ENCODE measurements around the gene MYO5B. TPM values are rescaled to one million over a fixed set of nuclear protein-coding genes. Genes with fewer than 3 reads are reported as not detected.

MYO5B gene
- total and polyA plus RNA-seq, 2 donors (not counting 1 experiment from before 2014, with no cell fraction given): 0.30 to 1.7 TPM

DNA sequence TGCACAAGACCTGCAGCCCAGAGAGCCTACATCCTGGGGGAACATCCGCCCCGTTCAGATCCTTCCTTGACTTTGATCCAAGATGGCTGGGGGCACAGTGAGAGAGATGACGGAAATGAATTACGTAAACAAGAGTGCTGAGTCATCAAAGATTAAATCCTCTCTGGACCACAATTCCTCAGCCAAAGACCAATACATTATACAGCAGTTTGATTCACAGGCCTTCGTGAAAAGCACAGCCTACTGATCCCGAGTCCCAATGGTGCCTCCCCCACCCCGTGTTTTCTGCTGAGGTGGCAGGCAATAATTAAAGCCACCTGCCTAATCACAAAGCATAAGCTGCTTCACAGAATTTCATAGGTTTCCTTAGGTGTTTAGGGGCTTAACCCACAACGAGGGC lies 43.0 kb downstream of the MYO5B start:
- TF ChIP-seq, protein P1, sequence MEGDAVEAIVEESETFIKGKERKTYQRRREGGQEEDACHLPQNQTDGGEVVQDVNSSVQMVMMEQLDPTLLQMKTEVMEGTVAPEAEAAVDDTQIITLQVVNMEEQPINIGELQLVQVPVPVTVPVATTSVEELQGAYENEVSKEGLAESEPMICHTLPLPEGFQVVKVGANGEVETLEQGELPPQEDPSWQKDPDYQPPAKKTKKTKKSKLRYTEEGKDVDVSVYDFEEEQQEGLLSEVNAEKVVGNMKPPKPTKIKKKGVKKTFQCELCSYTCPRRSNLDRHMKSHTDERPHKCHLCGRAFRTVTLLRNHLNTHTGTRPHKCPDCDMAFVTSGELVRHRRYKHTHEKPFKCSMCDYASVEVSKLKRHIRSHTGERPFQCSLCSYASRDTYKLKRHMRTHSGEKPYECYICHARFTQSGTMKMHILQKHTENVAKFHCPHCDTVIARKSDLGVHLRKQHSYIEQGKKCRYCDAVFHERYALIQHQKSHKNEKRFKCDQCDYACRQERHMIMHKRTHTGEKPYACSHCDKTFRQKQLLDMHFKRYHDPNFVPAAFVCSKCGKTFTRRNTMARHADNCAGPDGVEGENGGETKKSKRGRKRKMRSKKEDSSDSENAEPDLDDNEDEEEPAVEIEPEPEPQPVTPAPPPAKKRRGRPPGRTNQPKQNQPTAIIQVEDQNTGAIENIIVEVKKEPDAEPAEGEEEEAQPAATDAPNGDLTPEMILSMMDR (IDR thresholded peaks at IDR 0.05): no peak
- TF ChIP-seq EZH2 (IDR thresholded peaks at IDR 0.05; ENCODE audit: borderline replicate concordance, insufficient read depth, low read depth, low read length, poor library complexity, severe bottlenecking): no peak
- Mint-ChIP-seq H3K27me3 (peaks cover 12% of the 10 kb centered on the region), H3K27ac (no peak overlapping the region), H3K4me3 (no peak overlapping the region), H3K9me3 (ENCODE audit: insufficient read depth) (peaks cover 2% of the 10 kb centered on the region), H3K4me1 (no peaks in the 10 kb centered on the region)
- no peaks in the 10 kb centered on the region for H3K9me3 ChIP-seq (ENCODE audit: control extremely low read depth in 1 of 3, control insufficient read depth in 2 of 3, insufficient read depth in 1 of 3, low read length in 2 of 3)
- H3K4me1 ChIP-seq (ENCODE audit: control insufficient read depth in 2 of 2, insufficient read depth in 2 of 2, low read length in 2 of 2): no peaks in the 10 kb centered on the region
- H3K9ac ChIP-seq (ENCODE audit: low read length): no peak overlapping the region
- no peak overlapping the region for H3K4me2 ChIP-seq (replicated peaks; ENCODE audit: low read depth, low read length, poor library complexity, severe bottlenecking)
- intact Hi-C loops (cut with micrococcal nuclease): no loop called here
- no peaks in the 10 kb centered on the region for H3K36me3 ChIP-seq (replicated peaks in 1 of 2; ENCODE audit: control extremely low read depth in 1 of 2, control insufficient read depth in 1 of 2, extremely low read depth in 1 of 2, insufficient read depth in 2 of 2, low read length in 1 of 2)
- ChIA-PET CTCF (no interaction called here), POLR2A (no interaction called here)
- H3K4me3 ChIP-seq (ENCODE audit: control extremely low read depth in 1 of 5, extremely low read depth in 1 of 5, insufficient read depth in 1 of 5, low read depth in 2 of 5, low read length in 4 of 5): no peak overlapping the region
- DNase-seq (no peak), ATAC-seq (ENCODE audit: low read depth) (no peak)
- H4K20me1 ChIP-seq (ENCODE audit: control insufficient read depth, insufficient read depth, low read length, poor library complexity, severe bottlenecking): no peaks in the 10 kb centered on the region
- H3K79me2 ChIP-seq (ENCODE audit: control insufficient read depth, insufficient read depth, low read length): no peaks in the 10 kb centered on the region
- peaks cover 0 to 2% (median 0%) of the 10 kb centered on the region in 4 experiments for H3K27me3 ChIP-seq (replicated peaks in 1 of 4; ENCODE audit: control extremely low read depth in 1 of 4, control insufficient read depth in 3 of 4, insufficient read depth in 4 of 4, low read length in 3 of 4)
- 75% methylated on average over 5 of the region's 8 CpGs for WGBS (ENCODE audit: insufficient coverage)
- no peak overlapping the region for H2AFZ ChIP-seq (ENCODE audit: insufficient read depth, low read depth, low read length, poor library complexity, severe bottlenecking)
- no peak overlapping the region for H3K27ac ChIP-seq (ENCODE audit: low read length in 2 of 2)

DNA sequence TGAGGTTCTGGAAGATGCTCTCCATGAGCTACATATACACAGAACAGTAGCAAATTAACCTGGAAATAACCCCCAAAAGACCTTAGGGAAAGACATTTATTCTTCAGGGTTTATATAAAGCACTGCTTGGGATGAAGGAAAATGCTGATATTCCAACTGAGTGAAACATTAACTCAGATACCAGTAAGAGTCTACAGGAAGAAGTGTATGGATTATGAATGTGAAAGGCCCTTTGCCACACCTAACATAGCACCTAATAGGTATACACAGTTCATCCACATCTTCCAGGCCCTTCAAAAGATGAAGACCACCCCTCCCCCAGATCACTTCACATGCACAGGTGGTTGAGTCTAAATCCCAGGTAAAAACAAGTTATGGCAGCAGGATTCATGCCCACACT lies 50.4 kb downstream of the MYO5B start:
- no peaks in the 10 kb centered on the region for H4K20me1 ChIP-seq (ENCODE audit: control insufficient read depth, insufficient read depth, low read length, poor library complexity, severe bottlenecking)
- H3K27ac ChIP-seq (ENCODE audit: low read length in 2 of 2): no peak overlapping the region
- TF ChIP-seq, protein P1 (IDR thresholded peaks at IDR 0.05): no peak
- H3K4me1 Mint-ChIP-seq: no peaks in the 10 kb centered on the region
- ATAC-seq (ENCODE audit: low read depth): no peak
- intact Hi-C loops (cut with micrococcal nuclease): no loop called here
- peaks cover 0 to 9% (median 1%) of the 10 kb centered on the region in 4 experiments for H3K27me3 ChIP-seq (replicated peaks in 1 of 4; ENCODE audit: control extremely low read depth in 1 of 4, control insufficient read depth in 3 of 4, insufficient read depth in 4 of 4, low read length in 3 of 4)
- H3K9me3 Mint-ChIP-seq (ENCODE audit: insufficient read depth): peaks cover 2% of the 10 kb centered on the region
- H3K4me3 Mint-ChIP-seq: no peak overlapping the region
- H3K4me1 ChIP-seq (ENCODE audit: control insufficient read depth in 2 of 2, insufficient read depth in 2 of 2, low read length in 2 of 2): no peaks in the 10 kb centered on the region
- H3K27ac Mint-ChIP-seq: no peak overlapping the region
- no peaks in the 10 kb centered on the region for H3K9me3 ChIP-seq (ENCODE audit: control extremely low read depth in 1 of 3, control insufficient read depth in 2 of 3, insufficient read depth in 1 of 3, low read length in 2 of 3)
- H3K9ac ChIP-seq (ENCODE audit: low read length): no peak overlapping the region
- no peak overlapping the region for H3K4me3 ChIP-seq (ENCODE audit: control extremely low read depth in 1 of 5, extremely low read depth in 1 of 5, insufficient read depth in 1 of 5, low read depth in 2 of 5, low read length in 4 of 5)
- no peak overlapping the region for H2AFZ ChIP-seq (ENCODE audit: insufficient read depth, low read depth, low read length, poor library complexity, severe bottlenecking)
- ChIA-PET POLR2A (no interaction called here), CTCF (no interaction called here)
- H3K27me3 Mint-ChIP-seq: peaks cover 41% of the 10 kb centered on the region
- H3K36me3 ChIP-seq (replicated peaks in 1 of 2; ENCODE audit: control extremely low read depth in 1 of 2, control insufficient read depth in 1 of 2, extremely low read depth in 1 of 2, insufficient read depth in 2 of 2, low read length in 1 of 2): no peaks in the 10 kb centered on the region
- H3K4me2 ChIP-seq (replicated peaks; ENCODE audit: low read depth, low read length, poor library complexity, severe bottlenecking): no peak overlapping the region
- no peaks in the 10 kb centered on the region for H3K79me2 ChIP-seq (ENCODE audit: control insufficient read depth, insufficient read depth, low read length)
- no peak for DNase-seq

Data from B cell (primary cell).